ENCODE measurements around the gene ENDOV. TPM values are rescaled to one million over a fixed set of nuclear protein-coding genes. Genes with fewer than 3 reads are reported as not detected.

The ENDOV gene
- total and polyA plus RNA-seq, 2 donors (not counting 1 experiment from before 2014, with no cell fraction given) = 13.1 to 28.7 TPM

DNA sequence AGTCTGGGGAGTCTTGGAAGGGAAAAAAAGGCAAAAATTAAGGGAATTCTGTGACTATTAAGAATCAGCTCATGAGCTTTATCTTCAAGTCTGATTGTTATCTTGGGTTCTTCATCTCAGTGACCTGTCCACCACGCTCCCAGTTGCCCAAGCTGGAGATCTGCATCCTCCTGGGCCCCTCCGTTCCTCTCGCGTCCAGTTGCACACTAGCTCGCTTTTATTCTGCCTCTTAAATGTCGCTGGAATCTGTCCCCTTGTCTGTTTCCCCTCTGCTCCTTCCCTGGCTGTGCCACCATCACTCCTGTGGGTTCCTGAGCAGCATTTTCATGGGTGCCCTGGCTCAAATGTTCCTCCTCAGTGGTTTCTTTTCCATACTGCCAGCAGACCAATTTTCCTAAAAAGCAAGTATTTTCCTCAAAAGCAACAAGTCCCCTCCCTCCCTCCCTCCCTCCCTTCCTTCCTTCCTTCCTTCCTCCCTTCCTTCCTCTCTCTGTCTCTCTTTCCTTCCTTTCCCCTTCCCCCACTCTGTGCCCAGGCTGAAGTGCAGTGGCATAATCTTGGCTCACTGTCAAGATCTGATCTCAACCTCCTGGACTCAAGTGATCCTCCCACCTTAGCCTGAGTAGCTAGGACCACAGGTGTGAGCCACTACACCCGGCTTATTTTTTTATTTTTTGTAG lies 1.4 kb downstream of the ENDOV start:
- Histone ChIP-seq H3K79me2 (ENCODE audit: control insufficient read depth, insufficient read depth, low read length) (peaks cover 13% of the 10 kb centered on the region), H3K27ac (ENCODE audit: insufficient read depth, low read length) (no peak overlapping the region), H3K4me1 (ENCODE audit: control insufficient read depth, extremely low read depth, insufficient read depth, low read length) (peaks cover 7% of the 10 kb centered on the region), H3K9me3 (ENCODE audit: control insufficient read depth, insufficient read depth, low read depth, low read length) (no peaks in the 10 kb centered on the region), H3K4me3 (replicated peaks in 1 of 4; ENCODE audit: control extremely low read depth in 1 of 4, insufficient read depth in 1 of 4, low read depth in 3 of 4, low read length in 4 of 4) (peak overlapping the region; percentile 32 to 98 (median 92)), H3K27me3 (ENCODE audit: control insufficient read depth, insufficient read depth, low read length) (no peaks in the 10 kb centered on the region), H4K20me1 (ENCODE audit: control insufficient read depth, extremely low read depth, insufficient read depth, low read length) (no peaks in the 10 kb centered on the region), H2AFZ (ENCODE audit: low read length) (no peak overlapping the region), H3K36me3 (ENCODE audit: control insufficient read depth, insufficient read depth, low read length) (peaks cover 11% of the 10 kb centered on the region), H3K4me2 (ENCODE audit: extremely low read depth, insufficient read depth, low read length) (peak overlapping the region; percentile 93), H3K9ac (ENCODE audit: insufficient read depth, low read length) (no peak overlapping the region)
- DNase-seq (ENCODE audit: low read depth in 2 of 2) = no peak
- TF ChIP-seq, protein P1, sequence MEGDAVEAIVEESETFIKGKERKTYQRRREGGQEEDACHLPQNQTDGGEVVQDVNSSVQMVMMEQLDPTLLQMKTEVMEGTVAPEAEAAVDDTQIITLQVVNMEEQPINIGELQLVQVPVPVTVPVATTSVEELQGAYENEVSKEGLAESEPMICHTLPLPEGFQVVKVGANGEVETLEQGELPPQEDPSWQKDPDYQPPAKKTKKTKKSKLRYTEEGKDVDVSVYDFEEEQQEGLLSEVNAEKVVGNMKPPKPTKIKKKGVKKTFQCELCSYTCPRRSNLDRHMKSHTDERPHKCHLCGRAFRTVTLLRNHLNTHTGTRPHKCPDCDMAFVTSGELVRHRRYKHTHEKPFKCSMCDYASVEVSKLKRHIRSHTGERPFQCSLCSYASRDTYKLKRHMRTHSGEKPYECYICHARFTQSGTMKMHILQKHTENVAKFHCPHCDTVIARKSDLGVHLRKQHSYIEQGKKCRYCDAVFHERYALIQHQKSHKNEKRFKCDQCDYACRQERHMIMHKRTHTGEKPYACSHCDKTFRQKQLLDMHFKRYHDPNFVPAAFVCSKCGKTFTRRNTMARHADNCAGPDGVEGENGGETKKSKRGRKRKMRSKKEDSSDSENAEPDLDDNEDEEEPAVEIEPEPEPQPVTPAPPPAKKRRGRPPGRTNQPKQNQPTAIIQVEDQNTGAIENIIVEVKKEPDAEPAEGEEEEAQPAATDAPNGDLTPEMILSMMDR (conservative IDR thresholded peaks at IDR 0.05 in 1 of 2, IDR thresholded peaks at IDR 0.05 in 1 of 2; ENCODE audit: low read depth in 1 of 2, low read length in 2 of 2) = no peak
- no peak for TF ChIP-seq EZH2 (IDR thresholded peaks at IDR 0.05; ENCODE audit: low read length, missing control alignments)

DNA sequence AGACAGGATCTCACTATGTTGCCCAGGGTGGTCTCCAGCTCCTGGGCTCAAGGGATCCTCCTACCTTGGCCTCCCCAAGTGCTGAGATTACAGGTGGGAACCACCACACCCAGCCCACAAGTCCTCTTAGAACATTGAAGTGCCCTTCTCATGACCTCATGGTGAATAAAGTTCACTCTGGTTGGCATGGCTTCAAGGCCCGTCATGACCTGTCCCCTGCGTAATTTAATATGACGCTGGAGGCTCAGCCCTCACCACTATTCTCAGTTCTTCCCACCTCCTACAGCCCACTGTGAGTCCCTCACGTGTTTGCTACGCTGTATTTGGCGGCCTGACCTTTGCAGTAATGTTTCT lies 1.9 kb downstream of the ENDOV start:
- Histone ChIP-seq H2AFZ (ENCODE audit: low read length) (no peak overlapping the region), H3K4me1 (ENCODE audit: control insufficient read depth, extremely low read depth, insufficient read depth, low read length) (peaks cover 7% of the 10 kb centered on the region), H3K79me2 (ENCODE audit: control insufficient read depth, insufficient read depth, low read length) (peaks cover 13% of the 10 kb centered on the region), H4K20me1 (ENCODE audit: control insufficient read depth, extremely low read depth, insufficient read depth, low read length) (no peaks in the 10 kb centered on the region), H3K9ac (ENCODE audit: insufficient read depth, low read length) (no peak overlapping the region), H3K27me3 (ENCODE audit: control insufficient read depth, insufficient read depth, low read length) (no peaks in the 10 kb centered on the region), H3K4me2 (ENCODE audit: extremely low read depth, insufficient read depth, low read length) (no peak overlapping the region), H3K9me3 (ENCODE audit: control insufficient read depth, insufficient read depth, low read depth, low read length) (no peaks in the 10 kb centered on the region), H3K4me3 (replicated peaks in 1 of 4; ENCODE audit: control extremely low read depth in 1 of 4, insufficient read depth in 1 of 4, low read depth in 3 of 4, low read length in 4 of 4) (no peak overlapping the region), H3K36me3 (ENCODE audit: control insufficient read depth, insufficient read depth, low read length) (peaks cover 11% of the 10 kb centered on the region), H3K27ac (ENCODE audit: insufficient read depth, low read length) (no peak overlapping the region)
- TF ChIP-seq, protein P1 (conservative IDR thresholded peaks at IDR 0.05 in 1 of 2, IDR thresholded peaks at IDR 0.05 in 1 of 2; ENCODE audit: low read depth in 1 of 2, low read length in 2 of 2) = no peak
- TF ChIP-seq EZH2 (IDR thresholded peaks at IDR 0.05; ENCODE audit: low read length, missing control alignments) = no peak
- no peak for DNase-seq (ENCODE audit: low read depth in 2 of 2)

DNA sequence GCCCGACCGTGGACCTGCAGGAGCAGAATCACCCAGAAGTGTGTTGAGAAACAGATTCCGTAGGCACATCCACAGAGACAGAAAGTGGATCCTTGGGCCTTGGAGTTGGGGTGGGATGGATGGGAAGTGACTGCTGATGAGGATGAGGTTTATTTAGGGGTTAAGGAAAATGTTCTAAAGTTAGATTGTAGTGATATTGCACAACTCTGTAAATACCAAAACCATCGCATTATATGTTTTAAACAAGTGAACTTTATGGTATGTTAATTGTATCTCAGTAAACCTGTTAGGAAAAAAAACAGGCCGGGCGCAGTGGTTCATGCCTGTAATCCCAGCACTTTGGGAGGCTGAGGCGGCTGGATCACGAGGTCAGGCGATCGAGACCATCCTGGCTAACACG lies 3.6 kb downstream of the ENDOV start:
- Histone ChIP-seq H3K4me2 (ENCODE audit: extremely low read depth, insufficient read depth, low read length) (no peak overlapping the region), H3K36me3 (ENCODE audit: control insufficient read depth, insufficient read depth, low read length) (peaks cover 11% of the 10 kb centered on the region), H3K4me3 (replicated peaks in 1 of 4; ENCODE audit: control extremely low read depth in 1 of 4, insufficient read depth in 1 of 4, low read depth in 3 of 4, low read length in 4 of 4) (no peak overlapping the region), H3K9me3 (ENCODE audit: control insufficient read depth, insufficient read depth, low read depth, low read length) (no peaks in the 10 kb centered on the region), H3K27ac (ENCODE audit: insufficient read depth, low read length) (no peak overlapping the region), H3K4me1 (ENCODE audit: control insufficient read depth, extremely low read depth, insufficient read depth, low read length) (peaks cover 7% of the 10 kb centered on the region), H2AFZ (ENCODE audit: low read length) (no peak overlapping the region), H3K27me3 (ENCODE audit: control insufficient read depth, insufficient read depth, low read length) (no peaks in the 10 kb centered on the region), H3K79me2 (ENCODE audit: control insufficient read depth, insufficient read depth, low read length) (peaks cover 13% of the 10 kb centered on the region), H4K20me1 (ENCODE audit: control insufficient read depth, extremely low read depth, insufficient read depth, low read length) (no peaks in the 10 kb centered on the region), H3K9ac (ENCODE audit: insufficient read depth, low read length) (no peak overlapping the region)
- TF ChIP-seq EZH2 (IDR thresholded peaks at IDR 0.05; ENCODE audit: low read length, missing control alignments) = no peak
- TF ChIP-seq, protein P1 (conservative IDR thresholded peaks at IDR 0.05 in 1 of 2, IDR thresholded peaks at IDR 0.05 in 1 of 2; ENCODE audit: low read depth in 1 of 2, low read length in 2 of 2) = no peak
- no peak for DNase-seq (ENCODE audit: low read depth in 2 of 2)

Data from fibroblast of lung (primary cell).